ENCODE results near the gene CMIP.

CMIP gene

DNA sequence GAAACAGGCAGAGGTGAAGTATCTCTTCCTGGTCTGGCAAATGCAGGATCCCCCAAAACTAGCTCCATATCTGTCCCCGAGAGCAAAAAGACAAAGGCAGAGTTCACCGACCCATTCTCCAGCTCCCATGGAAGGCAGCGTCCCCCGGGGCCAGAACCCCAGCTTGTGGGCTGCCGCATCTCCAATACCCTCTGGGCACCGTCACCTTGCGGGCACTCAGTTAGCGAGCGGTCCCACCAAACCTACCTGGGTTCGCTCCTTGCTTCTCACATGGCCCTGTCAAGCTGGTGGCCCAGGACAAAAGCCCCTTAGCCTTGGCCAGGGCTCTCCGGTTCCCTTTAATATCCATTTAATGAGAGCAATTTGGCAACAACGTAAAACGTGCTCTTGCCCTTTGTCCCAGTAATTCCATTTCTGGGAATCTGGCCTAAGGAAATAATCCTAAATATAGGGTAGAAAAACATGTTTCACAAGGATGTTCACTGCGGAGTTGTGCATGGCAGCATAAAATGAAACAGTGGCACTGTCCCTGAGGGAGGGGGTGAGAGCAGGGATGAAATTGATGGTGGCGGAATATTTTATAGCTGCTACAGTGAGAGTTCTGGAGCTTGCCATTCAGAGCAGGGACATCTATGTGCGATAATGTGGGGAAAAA lies 157.1 kb downstream of the CMIP start:
- Histone ChIP-seq H3K36me3 (ENCODE audit: insufficient read depth, low read length) (no peaks in the 10 kb centered on the region; the same call in 1 of the 2 replicates), H3K4me2 (ENCODE audit: low read depth, low read length, poor library complexity, severe bottlenecking) (no peak overlapping the region), H3K4me1 (ENCODE audit: insufficient read depth, low read length, poor library complexity, severe bottlenecking) (no peaks in the 10 kb centered on the region), H3K9me2 (replicated peaks; ENCODE audit: low read depth, low read length) (no peaks in the 10 kb centered on the region), H3K79me2 (ENCODE audit: insufficient read depth, low read length) (peaks cover 8% of the 10 kb centered on the region; the same call in 1 of the 2 replicates), H4K20me1 (ENCODE audit: insufficient read depth, low read length, poor library complexity, severe bottlenecking) (no peaks in the 10 kb centered on the region), H3K9ac (ENCODE audit: low read depth, low read length, poor library complexity, severe bottlenecking) (no peak overlapping the region), H3K27me3 (ENCODE audit: insufficient read depth, low read length, poor library complexity, severe bottlenecking) (no peaks in the 10 kb centered on the region), H2AFZ (ENCODE audit: low read length) (no peak overlapping the region), H3K9me3 (ENCODE audit: insufficient read depth, low read depth, low read length) (no peaks in the 10 kb centered on the region), H3F3A (ENCODE audit: low read depth) (no peaks in the 10 kb centered on the region), H3K4me3 (ENCODE audit: low read length, poor library complexity, severe bottlenecking) (no peak overlapping the region)
- TF ChIP-seq, protein P1, sequence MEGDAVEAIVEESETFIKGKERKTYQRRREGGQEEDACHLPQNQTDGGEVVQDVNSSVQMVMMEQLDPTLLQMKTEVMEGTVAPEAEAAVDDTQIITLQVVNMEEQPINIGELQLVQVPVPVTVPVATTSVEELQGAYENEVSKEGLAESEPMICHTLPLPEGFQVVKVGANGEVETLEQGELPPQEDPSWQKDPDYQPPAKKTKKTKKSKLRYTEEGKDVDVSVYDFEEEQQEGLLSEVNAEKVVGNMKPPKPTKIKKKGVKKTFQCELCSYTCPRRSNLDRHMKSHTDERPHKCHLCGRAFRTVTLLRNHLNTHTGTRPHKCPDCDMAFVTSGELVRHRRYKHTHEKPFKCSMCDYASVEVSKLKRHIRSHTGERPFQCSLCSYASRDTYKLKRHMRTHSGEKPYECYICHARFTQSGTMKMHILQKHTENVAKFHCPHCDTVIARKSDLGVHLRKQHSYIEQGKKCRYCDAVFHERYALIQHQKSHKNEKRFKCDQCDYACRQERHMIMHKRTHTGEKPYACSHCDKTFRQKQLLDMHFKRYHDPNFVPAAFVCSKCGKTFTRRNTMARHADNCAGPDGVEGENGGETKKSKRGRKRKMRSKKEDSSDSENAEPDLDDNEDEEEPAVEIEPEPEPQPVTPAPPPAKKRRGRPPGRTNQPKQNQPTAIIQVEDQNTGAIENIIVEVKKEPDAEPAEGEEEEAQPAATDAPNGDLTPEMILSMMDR (conservative IDR thresholded peaks at IDR 0.05; ENCODE audit: low read length): no peak
- TF ChIP-seq EZH2phosphoT487 (IDR thresholded peaks at IDR 0.05; ENCODE audit: borderline replicate concordance): no peak

DNA sequence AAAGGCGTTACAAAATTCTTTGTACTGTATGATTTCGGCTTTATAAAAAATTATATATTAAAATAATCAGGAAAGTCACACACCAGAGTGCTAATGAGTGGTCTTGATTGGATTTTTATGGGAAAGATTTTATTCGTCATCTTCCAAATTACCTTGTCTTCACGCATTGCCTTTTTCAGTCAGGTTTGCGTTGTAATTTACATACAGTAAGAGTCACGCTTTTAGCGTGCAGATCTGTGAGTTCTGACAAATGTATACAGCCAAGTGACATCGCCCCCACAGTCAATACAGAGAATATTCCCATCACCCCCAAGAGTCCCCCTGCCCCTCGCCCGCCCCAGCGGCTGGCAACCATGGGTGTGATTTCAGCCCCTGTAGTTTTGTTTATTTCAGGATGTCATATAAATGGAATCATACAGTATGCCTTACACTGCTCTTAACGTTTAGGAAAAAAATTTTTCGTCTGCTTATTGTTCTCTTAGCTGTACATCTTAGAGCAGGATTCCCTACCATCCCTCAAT lies 157.7 kb downstream of the CMIP start:
- no peaks in the 10 kb centered on the region for H3K4me1 ChIP-seq (ENCODE audit: insufficient read depth, low read length, poor library complexity, severe bottlenecking)
- no peak for TF ChIP-seq EZH2phosphoT487 (IDR thresholded peaks at IDR 0.05; ENCODE audit: borderline replicate concordance)
- TF ChIP-seq, protein P1 (conservative IDR thresholded peaks at IDR 0.05; ENCODE audit: low read length): no peak
- H3K9ac ChIP-seq (ENCODE audit: low read depth, low read length, poor library complexity, severe bottlenecking): no peak overlapping the region
- H3K9me3 ChIP-seq (ENCODE audit: insufficient read depth, low read depth, low read length): no peaks in the 10 kb centered on the region
- H3K27me3 ChIP-seq (ENCODE audit: insufficient read depth, low read length, poor library complexity, severe bottlenecking): no peaks in the 10 kb centered on the region
- H3K4me2 ChIP-seq (ENCODE audit: low read depth, low read length, poor library complexity, severe bottlenecking): no peak overlapping the region
- no peak overlapping the region for H3K4me3 ChIP-seq (ENCODE audit: low read length, poor library complexity, severe bottlenecking)
- no peak overlapping the region for H2AFZ ChIP-seq (ENCODE audit: low read length)
- H4K20me1 ChIP-seq (ENCODE audit: insufficient read depth, low read length, poor library complexity, severe bottlenecking): no peaks in the 10 kb centered on the region
- H3K9me2 ChIP-seq (replicated peaks; ENCODE audit: low read depth, low read length): no peaks in the 10 kb centered on the region
- no peaks in the 10 kb centered on the region for H3F3A ChIP-seq (ENCODE audit: low read depth)
- peaks cover 2% of the 10 kb centered on the region; the same call in 1 of the 2 replicates for H3K36me3 ChIP-seq (ENCODE audit: insufficient read depth, low read length)
- 0 out of 2 replicates have a peak, but pooled peaks cover 5% of the 10 kb centered on the region for H3K79me2 ChIP-seq (ENCODE audit: insufficient read depth, low read length)

DNA sequence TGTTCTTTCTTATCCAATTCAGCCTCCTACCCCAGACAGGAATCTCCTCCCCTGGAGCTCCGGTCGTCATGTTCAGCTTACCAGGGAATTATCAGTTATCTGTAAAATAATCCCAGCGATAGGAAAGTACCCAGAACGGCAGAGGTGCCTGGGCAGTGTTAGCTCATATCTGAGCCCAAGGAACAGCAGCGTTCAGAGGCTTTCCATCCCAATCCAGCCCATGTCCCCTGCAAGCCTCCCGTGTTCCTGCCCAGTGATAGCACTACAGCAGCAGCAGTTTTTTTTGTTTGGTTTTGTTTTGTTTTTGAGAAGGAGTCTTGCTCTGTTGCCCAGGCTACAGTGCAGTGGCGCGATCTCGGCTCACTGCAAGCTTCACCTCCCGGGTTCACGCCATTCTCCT lies 158.2 kb downstream of the CMIP start:
- Histone ChIP-seq H4K20me1 (ENCODE audit: insufficient read depth, low read length, poor library complexity, severe bottlenecking) (no peaks in the 10 kb centered on the region), H3K36me3 (ENCODE audit: insufficient read depth, low read length) (peaks cover 7% of the 10 kb centered on the region; the same call in 1 of the 2 replicates), H3K79me2 (ENCODE audit: insufficient read depth, low read length) (0 out of 2 replicates have a peak, but pooled peaks cover 5% of the 10 kb centered on the region), H3K9ac (ENCODE audit: low read depth, low read length, poor library complexity, severe bottlenecking) (no peak overlapping the region), H3K9me2 (replicated peaks; ENCODE audit: low read depth, low read length) (no peaks in the 10 kb centered on the region), H3K27me3 (ENCODE audit: insufficient read depth, low read length, poor library complexity, severe bottlenecking) (no peaks in the 10 kb centered on the region), H3F3A (ENCODE audit: low read depth) (no peaks in the 10 kb centered on the region), H3K4me2 (ENCODE audit: low read depth, low read length, poor library complexity, severe bottlenecking) (no peak overlapping the region), H3K4me1 (ENCODE audit: insufficient read depth, low read length, poor library complexity, severe bottlenecking) (no peaks in the 10 kb centered on the region), H3K4me3 (ENCODE audit: low read length, poor library complexity, severe bottlenecking) (no peak overlapping the region), H3K9me3 (ENCODE audit: insufficient read depth, low read depth, low read length) (no peaks in the 10 kb centered on the region), H2AFZ (ENCODE audit: low read length) (no peak overlapping the region)
- TF ChIP-seq, protein P1 (conservative IDR thresholded peaks at IDR 0.05; ENCODE audit: low read length): no peak
- TF ChIP-seq EZH2phosphoT487 (IDR thresholded peaks at IDR 0.05; ENCODE audit: borderline replicate concordance): no peak

Measured in Loucy (cell line).